K562 (cell line): ENCODE measurements around the gene TGM1. TPM values are rescaled to one million over a fixed set of nuclear protein-coding genes. Genes with fewer than 3 reads are reported as not detected.
A peak's percentile ranks its signal among the peaks of the same experiment; 100 is the strongest.

ENCODE experiments used
- ATAC-seq: fragments of 200-7000 bp; cut with Tn5 transposase; 3 replicates; pipeline ENCODE4 v1.9.1; 2020; ENCODE audit warnings: moderate library complexity
- BruUV-seq: library from RNA; stranded (reverse); fragments of 400-500 nt; replicated peaks from 2 replicates; lab custom pipeline; 2021; lab: Mats Ljungman, UMichigan
- CTCF ChIA-PET: fragments of 300-600 bp; formaldehyde crosslinking; extraction: SDS; loops from one replicate; lab custom pipeline; 2021; ENCODE audit warnings: low intra/inter-chr PET ratio; lab: Yijun Ruan, JAX
- POLR2A ChIA-PET: fragments of 300-600, 350-650 bp; sonication (Branson Sonifier 250); formaldehyde crosslinking; extraction: SDS; loops from one replicate; lab custom pipeline; 2021; ENCODE audit warnings: antibody characterized with exemption, inconsistent platforms; lab: Yijun Ruan, JAX
- DNase-seq, 4 experiments: peaks; one replicate each; pipeline versions ENCODE4 v3.0.0 to v3.0.0-alpha.2; 2011 to 2018; ENCODE audit warnings: low spot score in 3 of 4, mixed read lengths in 3 of 4; ENCODE audit errors: extremely low read depth in 1 of 4
- FAIRE-seq: peaks from 2 replicates; lab custom pipeline; 2011; peaks lifted over from hg19 to GRCh38; lab: Jason Lieb, UNC
- H2AFZ ChIP-seq: 2 replicates; pipeline ENCODE4 v1.6.0; 2011; ENCODE audit warnings: low read depth, low read length, control low read depth, inconsistent platforms
- H3K27ac ChIP-seq: fragments of 200-600 bp; 3 replicates; pipeline ENCODE4 v1.8.0; 2011; ENCODE audit warnings: low read depth, mild to moderate bottlenecking, control low read depth, inconsistent platforms, low read length, moderate library complexity, mixed read lengths; ENCODE audit errors: extremely low read depth
- H3K27me3 ChIP-seq, 2 experiments: fragments of 300-600 bp in 1 of 2; 2 replicates in 1 of 2; 3 replicates in 1 of 2; pipeline versions ENCODE4 v1.6.0 to v1.8.0; 2011; ENCODE audit warnings: inconsistent platforms in 2 of 2, low read length in 2 of 2, mild to moderate bottlenecking in 1 of 2, mixed read lengths in 1 of 2, moderate library complexity in 1 of 2; ENCODE audit not compliant: control insufficient read depth in 2 of 2, insufficient read depth in 2 of 2
- H3K36me3 ChIP-seq: fragments of 300-600 bp; 3 replicates; pipeline ENCODE4 v1.8.0; 2011; ENCODE audit warnings: mild to moderate bottlenecking, low read length, inconsistent platforms; ENCODE audit not compliant: control insufficient read depth, insufficient read depth
- H3K4me1 ChIP-seq, 2 experiments: fragments of 200-600 bp in 1 of 2; replicated peaks in 1 of 2; 2 replicates in 1 of 2; 3 replicates in 1 of 2; pipeline versions ENCODE4 v1.5.1 to v1.8.0; 2011; ENCODE audit warnings: inconsistent platforms in 2 of 2, low read length in 2 of 2, mild to moderate bottlenecking in 1 of 2, mixed read lengths in 1 of 2, moderate library complexity in 1 of 2; ENCODE audit not compliant: control insufficient read depth in 2 of 2, insufficient read depth in 2 of 2
- H3K4me2 ChIP-seq: 2 replicates; pipeline ENCODE4 v1.6.1; 2011; ENCODE audit warnings: low read length, control low read depth, inconsistent platforms, mixed read lengths; ENCODE audit not compliant: insufficient read depth
- H3K4me3 ChIP-seq: fragments of 200-600 bp; sonication (generic), shearing (Covaris generic); 2 replicates; pipeline ENCODE4 v1.5.1; 2016; ENCODE audit warnings: control low read depth, inconsistent platforms
- H3K79me2 ChIP-seq: fragments of 200-600 bp; 3 replicates; pipeline ENCODE4 v1.8.0; 2011; ENCODE audit warnings: low read length, inconsistent platforms; ENCODE audit not compliant: control insufficient read depth, insufficient read depth
- H3K9ac ChIP-seq, 2 experiments: 2 replicates each; pipeline versions ENCODE4 v1.6.0 to v1.6.1; 2011; ENCODE audit warnings: low read depth in 2 of 2, low read length in 2 of 2, control low read depth in 1 of 2, inconsistent platforms in 1 of 2, mild to moderate bottlenecking in 1 of 2, mixed read lengths in 1 of 2; ENCODE audit not compliant: insufficient read depth in 1 of 2
- H3K9me1 ChIP-seq: one replicate; pipeline ENCODE4 v1.6.0; 2011; ENCODE audit warnings: inconsistent platforms, mild to moderate bottlenecking, low read length, moderate library complexity; ENCODE audit not compliant: control insufficient read depth, insufficient read depth
- H3K9me3 ChIP-seq: replicated peaks from 2 replicates; pipeline ENCODE4 v1.5.1; 2011; ENCODE audit warnings: low read depth, low read length, inconsistent platforms; ENCODE audit not compliant: control insufficient read depth, insufficient read depth
- H4K20me1 ChIP-seq: replicated peaks from 2 replicates; pipeline ENCODE4 v1.6.1; 2011; ENCODE audit warnings: low read length, inconsistent platforms, mixed read lengths; ENCODE audit not compliant: control insufficient read depth, insufficient read depth
- CBFA2T3 ChIP-seq: fragments of 450-650 bp; IDR thresholded peaks from 2 replicates; pipeline ENCODE4 v1.6.1; 2017
- CHAMP1 ChIP-seq: fragments of 450-650 bp; IDR thresholded peaks from 2 replicates; pipeline ENCODE4 v1.6.1; 2016; ENCODE audit warnings: mild to moderate bottlenecking
- COPS2 ChIP-seq: fragments of 450-650 bp; conservative IDR thresholded peaks from 2 replicates; pipeline ENCODE4 v1.6.1; 2016; ENCODE audit warnings: mild to moderate bottlenecking, moderate library complexity
- CREB3 ChIP-seq: fragments of 450-650 bp; conservative IDR thresholded peaks from 2 replicates; pipeline ENCODE4 v1.6.1; 2016; ENCODE audit warnings: missing genetic modification characterization, low read depth, mild to moderate bottlenecking, missing compliant biosample characterization, moderate library complexity
- JUND ChIP-seq, 2 experiments: IDR thresholded peaks; 2 replicates in 1 of 2; 3 replicates in 1 of 2; pipeline ENCODE4 v1.6.1; 2011; ENCODE audit warnings: borderline replicate concordance in 2 of 2, low read depth in 2 of 2, low read length in 2 of 2, improper control_type of control experiment in 1 of 2, missing biosample characterization in 1 of 2, missing genetic modification characterization in 1 of 2, missing genetic modification reagents in 1 of 2
- MCM7 ChIP-seq, 2 experiments: fragments of 450-650 bp; IDR thresholded peaks; 2 replicates each; pipeline ENCODE4 v1.6.1; 2016 to 2018
- MXI1 ChIP-seq: IDR thresholded peaks from 2 replicates; pipeline ENCODE4 v1.6.1; 2011; ENCODE audit warnings: low read depth, mild to moderate bottlenecking, improper control_type of control experiment, low read length
- NBN ChIP-seq: fragments of 450-650 bp; IDR thresholded peaks from 2 replicates; pipeline ENCODE4 v1.6.1; 2016; ENCODE audit warnings: low read depth, mild to moderate bottlenecking
- SMAD2 ChIP-seq: fragments of 150-350 bp; IDR thresholded peaks from 2 replicates; pipeline ENCODE4 v1.6.1; 2014; ENCODE audit warnings: low read depth, mild to moderate bottlenecking, low read length
- ZBTB17 ChIP-seq: fragments of 450-650 bp; formaldehyde crosslinking; IDR thresholded peaks from 2 replicates; pipeline ENCODE4 v1.4.0; 2020; ENCODE audit warnings: mild to moderate bottlenecking
- ZFP91 ChIP-seq: sonication (generic); formaldehyde crosslinking; IDR thresholded peaks from 2 replicates; pipeline ENCODE4 v1.8.0; 2022; ENCODE audit warnings: mild to moderate bottlenecking, missing genetic modification reagents
- ZNF12 ChIP-seq: sonication (generic); formaldehyde crosslinking; IDR thresholded peaks from 2 replicates; pipeline ENCODE4 v1.4.0; 2020; ENCODE audit warnings: mild to moderate bottlenecking, missing genetic modification reagents
- ZNF174 ChIP-seq: fragments of 250-450 bp; sonication (Bioruptor Pico); IDR thresholded peaks from 2 replicates; pipeline ENCODE4 v1.4.0; 2020; ENCODE audit warnings: mild to moderate bottlenecking
- ZNF23 ChIP-seq: fragments of 250-450 bp; sonication (Bioruptor Pico); IDR thresholded peaks from 2 replicates; pipeline ENCODE4 v1.4.0; 2020; ENCODE audit warnings: mild to moderate bottlenecking
- ZNF561 ChIP-seq: fragments of 450-650 bp; formaldehyde crosslinking; conservative IDR thresholded peaks from 2 replicates; pipeline ENCODE4 v1.4.0; 2020; ENCODE audit warnings: mild to moderate bottlenecking, moderate library complexity
- ZNF764 ChIP-seq: fragments of 250-450 bp; sonication (Bioruptor Pico); IDR thresholded peaks from 2 replicates; pipeline ENCODE4 v1.4.0; 2020; ENCODE audit warnings: low read depth, mild to moderate bottlenecking, moderate library complexity
- ZNF830 ChIP-seq: fragments of 250-450 bp; sonication (Bioruptor Pico); IDR thresholded peaks from 2 replicates; pipeline ENCODE4 v1.5.0; 2021; ENCODE audit warnings: mild to moderate bottlenecking
- WGBS: fragments of 100-300 bp; shearing (Covaris generic); methylation state at CpG from one replicate; pipeline ENCODE4 v1.1.6; 2016; ENCODE audit warnings: low coverage, mixed read lengths; ENCODE audit not compliant: insufficient coverage; ENCODE audit errors: missing lambda C conversion rate; 5-methylcytosine and 5-hydroxymethylcytosine counted together
- in situ Hi-C: fragments of 300-500 bp; cut with MboI; formaldehyde crosslinking; loops from 4 replicates; pipeline ENCODE4 v1.15.0; 2018; ENCODE audit warnings: inconsistent platforms, mixed read lengths
- intact Hi-C: fragments of 100-400 bp; cut with micrococcal nuclease; formaldehyde crosslinking; loops from 2 replicates; pipeline ENCODE4 v1.14.2; 2022
- polyA plus RNA-seq, 8 experiments: library from polyadenylated mRNA; depleted of rRNA in 4 of 8; stranded (reverse) in 5 of 8; unstranded in 3 of 8; fragments of >200 nt; fragmentation: Nextera tagmentation in 2 of 8; fragmentation: Illumina TruSeq in 1 of 8; extraction: Ambion mirVana in 2 of 8; extraction: Trizol in 1 of 8; gene quantifications; 2 replicates each; pipeline versions ENCODE4 v1.2.1 to v1.2.3, GENCODE V29; 2011 to 2014; ENCODE audit warnings: inconsistent platforms in 1 of 8, missing spikeins in 1 of 8
- total RNA-seq, 7 experiments: library from RNA; depleted of rRNA in 6 of 7; stranded (reverse); fragments of >200 nt in 6 of 7; fragmentation: Illumina TruSeq in 2 of 7; extraction: Trizol in 2 of 7; gene quantifications; 2 replicates each; pipeline versions ENCODE4 v1.2.1 to v1.2.3, GENCODE V29; 2011 to 2021; ENCODE audit warnings: low replicate concordance in 1 of 7

TGM1 gene
- total and polyA plus RNA-seq, 9 of the 15 experiments (the other 6 are each of a cell fraction or from before 2014, with no cell fraction given) = 0.13 to 4.4 (median 0.88) TPM

GRCh38 chr14:24277606-24278321, 14.8 kb upstream of the TGM1 start (continued):
- TF ChIP-seq CBFA2T3 (0 out of 2 replicates have a peak, but pooled peaks have one; percentile 26), JUND (IDR thresholded peaks at IDR 0.05; ENCODE audit: borderline replicate concordance, low read depth, low read length) (no peak), JUND (tag; IDR thresholded peaks at IDR 0.05; ENCODE audit: borderline replicate concordance, low read depth, low read length) (no peak)

- WGBS = 71% methylated on average over 4 of the region's 6 CpGs
- CTCF ChIA-PET = no interaction called here
- Histone ChIP-seq H3K27me3 (no peaks in the 10 kb centered on the region), H3K4me2 (no peak overlapping the region), H3K79me2 (no peaks in the 10 kb centered on the region), H3K4me1 (peaks cover 16 to 26% of the 10 kb centered on the region in 2 experiments; a peak in 4 of 5 replicates), H3K27ac (no peak overlapping the region), H3K9ac (no peak overlapping the region), H3K36me3 (no peaks in the 10 kb centered on the region; the same call in 2 of the 3 replicates), H3K9me3 (no peaks in the 10 kb centered on the region), H2AFZ (no peak overlapping the region), H4K20me1 (no peaks in the 10 kb centered on the region), H3K9me1 (peaks cover 2% of the 10 kb centered on the region), H3K4me3 (no peak overlapping the region)
- BruUV-seq = no TSS peak
- POLR2A ChIA-PET = no interaction called here
- in situ Hi-C loops (no loop called here), intact Hi-C loops (no loop called here)
- FAIRE-seq = no peak
- no peak for ATAC-seq
- DNase-seq = no peak
- no peak for TF ChIP-seq SMAD2
- no peak for TF ChIP-seq MCM7 (IDR thresholded peaks at IDR 0.05)
- TF ChIP-seq ZFP91 (CRISPR knock-in tag) = no peak
- no peak for TF ChIP-seq ZNF830
- no peak for TF ChIP-seq CREB3 (tag)
- no peak for TF ChIP-seq ZBTB17
- no peak for TF ChIP-seq ZNF764 (CRISPR knock-in tag)
- TF ChIP-seq CHAMP1 = no peak
- TF ChIP-seq COPS2 = no peak
- no peak for TF ChIP-seq ZNF561 (CRISPR knock-in tag)
- no peak for TF ChIP-seq MXI1
- no peak for TF ChIP-seq NBN
- no peak for TF ChIP-seq ZNF174 (CRISPR knock-in tag)
- no peak for TF ChIP-seq ZNF23 (CRISPR knock-in tag)
- TF ChIP-seq ZNF12 (CRISPR knock-in tag) = no peak
Observed at GRCh38 chr14:24277071-24277470, 14.1 kb upstream of the TGM1 start.
